ENCODE measurements around the gene ANKRD33. TPM values are rescaled to one million over a fixed set of nuclear protein-coding genes. Genes with fewer than 3 reads are reported as not detected.

The ANKRD33 gene
- not detected in 2 replicates for total RNA-seq
- long read RNA-seq, result 0 reads

GRCh38 chr12:51887476-51888315 is at the start of gene ANKRD33:
TSS of gene ANKRD33 (plus strand) at chr12:51888103. CDS start at chr12:51888187, 84 bp downstream.
- no peaks in the 10 kb centered on the region for H3K9me3 Mint-ChIP-seq
- DNase-seq (ENCODE audit: low read depth, low spot score), result peak; percentile 66
- H3K4me1 Mint-ChIP-seq, result peaks cover 14% of the 10 kb centered on the region
- no peaks in the 10 kb centered on the region for H3K36me3 Mint-ChIP-seq (ENCODE audit: low read depth)
- peaks cover 4% of the 10 kb centered on the region for H3K27me3 Mint-ChIP-seq (ENCODE audit: low read depth)
- no peak within 1 kb of the TSS for H3K27ac Mint-ChIP-seq (ENCODE audit: unreplicated experiment)
- no peak for TF ChIP-seq CTCF (conservative IDR thresholded peaks at IDR 0.05)
- H3K4me3 Mint-ChIP-seq, result peak within 1 kb of the TSS; percentile 59

GRCh38 chr12:51838762-51839161 is 49.1 kb upstream of the ANKRD33 start:
- Mint-ChIP-seq H3K4me1 (peaks cover 55% of the 10 kb centered on the region), H3K27ac (ENCODE audit: unreplicated experiment) (no peak overlapping the region), H3K9me3 (peaks cover 3% of the 10 kb centered on the region), H3K4me3 (peak overlapping the region; percentile 59), H3K27me3 (ENCODE audit: low read depth) (no peaks in the 10 kb centered on the region), H3K36me3 (ENCODE audit: low read depth) (peaks cover 5% of the 10 kb centered on the region)
- TF ChIP-seq CTCF (conservative IDR thresholded peaks at IDR 0.05), result no peak
- DNase-seq (ENCODE audit: low read depth, low spot score), result no peak

GRCh38 chr12:51839310-51839947 is 48.5 kb upstream of the ANKRD33 start:
- TF ChIP-seq CTCF (conservative IDR thresholded peaks at IDR 0.05), result no peak
- Mint-ChIP-seq H3K4me1 (peaks cover 54% of the 10 kb centered on the region), H3K36me3 (ENCODE audit: low read depth) (peaks cover 2% of the 10 kb centered on the region), H3K27me3 (ENCODE audit: low read depth) (no peaks in the 10 kb centered on the region), H3K27ac (ENCODE audit: unreplicated experiment) (peak overlapping the region; percentile 94), H3K9me3 (no peaks in the 10 kb centered on the region), H3K4me3 (peak overlapping the region; percentile 59)
- DNase-seq (ENCODE audit: low read depth, low spot score), result no peak

- Mint-ChIP-seq H3K4me1 (peaks cover 61% of the 10 kb centered on the region), H3K27me3 (ENCODE audit: low read depth) (no peaks in the 10 kb centered on the region), H3K36me3 (ENCODE audit: low read depth) (no peaks in the 10 kb centered on the region), H3K4me3 (no peak overlapping the region), H3K27ac (ENCODE audit: unreplicated experiment) (no peak overlapping the region), H3K9me3 (no peaks in the 10 kb centered on the region)
- DNase-seq (ENCODE audit: low read depth, low spot score), result no peak
- no peak for TF ChIP-seq CTCF (conservative IDR thresholded peaks at IDR 0.05)
Observed at GRCh38 chr12:51840966-51841365, 46.9 kb upstream of the ANKRD33 start.

GRCh38 chr12:51841727-51842126 is 46.2 kb upstream of the ANKRD33 start:
- H3K4me1 Mint-ChIP-seq, result peaks cover 62% of the 10 kb centered on the region
- H3K27ac Mint-ChIP-seq (ENCODE audit: unreplicated experiment), result peak overlapping the region; percentile 67
- H3K4me3 Mint-ChIP-seq, result peak overlapping the region; percentile 44
- H3K36me3 Mint-ChIP-seq (ENCODE audit: low read depth), result no peaks in the 10 kb centered on the region
- H3K27me3 Mint-ChIP-seq (ENCODE audit: low read depth), result no peaks in the 10 kb centered on the region
- no peak for TF ChIP-seq CTCF (conservative IDR thresholded peaks at IDR 0.05)
- H3K9me3 Mint-ChIP-seq, result no peaks in the 10 kb centered on the region
- no peak for DNase-seq (ENCODE audit: low read depth, low spot score)

All from neural crest cell (in vitro differentiated cells).